HCT116 (cell line): ENCODE data around the gene DRD2. TPM values are rescaled to one million over a fixed set of nuclear protein-coding genes. Genes with fewer than 3 reads are reported as not detected.

Experiments used
- ATAC-seq: fragments of 200-7000 bp; cut with Tn5 transposase; 2 replicates; pipeline ENCODE4 v1.9.1; 2020; ENCODE audit warnings: mild to moderate bottlenecking, moderate library complexity
- BruUV-seq: library from RNA; stranded (reverse); fragments of 400-500 nt; replicated peaks from 2 replicates; lab custom pipeline; 2021; lab: Mats Ljungman, UMichigan
- CTCF ChIA-PET: fragments of 300-600 bp; sonication (Branson Sonifier 250); formaldehyde crosslinking; loops from one replicate; lab custom pipeline; 2021; ENCODE audit warnings: antibody characterized with exemption; lab: Charles Lee
- POLR2A ChIA-PET: fragments of 300-600, 350-600 bp; sonication (Branson Sonifier 250); formaldehyde crosslinking; loops from one replicate; lab custom pipeline; 2021; ENCODE audit warnings: antibody characterized with exemption; lab: Charles Lee
- RAD21 ChIA-PET, 2 experiments: fragments of 300-600 bp; sonication (Branson Sonifier 250); formaldehyde crosslinking; loops; one replicate each; lab custom pipeline; 2023; ENCODE audit warnings: low total read pairs in 2 of 2; ENCODE audit not compliant: uncharacterized antibody in 2 of 2, unreplicated experiment in 2 of 2, low non-redundant PET in 1 of 2; lab: Charles Lee
- DNase-seq: peaks from one replicate; pipeline ENCODE4 v3.0.0-alpha.2; 2010; ENCODE audit warnings: low read depth, low spot score
- H2AFZ ChIP-seq: fragments of 200-600 bp; shearing (Covaris generic), sonication (generic); 2 replicates; pipeline ENCODE4 v1.6.1; 2017; ENCODE audit warnings: low read depth, mixed run types, mixed read lengths, antibody characterized with exemption, low read length; ENCODE audit not compliant: poor library complexity, severe bottlenecking
- H3K27ac ChIP-seq: 2 replicates; pipeline ENCODE4 v1.5.1; 2012; ENCODE audit warnings: low read depth, low read length
- H3K27me3 ChIP-seq: fragments of 200-600 bp; sonication (generic); 2 replicates; pipeline ENCODE4 v1.6.1; 2016; ENCODE audit warnings: mixed run types, low read length, mixed read lengths; ENCODE audit not compliant: insufficient read depth
- H3K36me3 ChIP-seq, 2 experiments: fragments of 200-500 bp in 1 of 2; fragments of 200-600 bp in 1 of 2; sonication (Bioruptor generic) in 1 of 2; sonication (generic) in 1 of 2; 2 replicates each; pipeline versions ENCODE4 v1.5.1 to v1.6.1; 2014 to 2016; ENCODE audit warnings: low read length in 2 of 2, inconsistent platforms in 1 of 2, mixed read lengths in 1 of 2, mixed run types in 1 of 2; ENCODE audit not compliant: insufficient read depth in 2 of 2, control insufficient read depth in 1 of 2
- H3K4me1 ChIP-seq, 2 experiments: fragments of 200-600 bp in 1 of 2; sonication (generic) in 1 of 2; 2 replicates each; pipeline versions ENCODE4 v1.5.1 to v1.6.1; 2012 to 2017; ENCODE audit warnings: low read length in 2 of 2, inconsistent platforms in 1 of 2, mild to moderate bottlenecking in 1 of 2, mixed read lengths in 1 of 2, mixed run types in 1 of 2, moderate library complexity in 1 of 2; ENCODE audit not compliant: insufficient read depth in 2 of 2, control insufficient read depth in 1 of 2
- H3K4me2 ChIP-seq: fragments of 200-600 bp; sonication (generic); 2 replicates; pipeline ENCODE4 v1.6.1; 2017; ENCODE audit warnings: mixed run types, low read length, mixed read lengths
- H3K4me3 ChIP-seq, 2 experiments: fragments of 200-600 bp in 1 of 2; sonication (generic) in 1 of 2; replicated peaks in 1 of 2; 2 replicates each; pipeline ENCODE4 v1.5.1; 2011 to 2016; ENCODE audit warnings: low read length in 2 of 2, control low read depth in 1 of 2, low read depth in 1 of 2, mild to moderate bottlenecking in 1 of 2, mixed read lengths in 1 of 2, mixed run types in 1 of 2
- H3K79me2 ChIP-seq: fragments of 200-600 bp; sonication (generic); 2 replicates; pipeline ENCODE4 v1.6.1; 2017; ENCODE audit warnings: mild to moderate bottlenecking, mixed run types, low read length, moderate library complexity, mixed read lengths; ENCODE audit not compliant: insufficient read depth
- H3K9ac ChIP-seq: fragments of 200-600 bp; sonication (generic); 2 replicates; pipeline ENCODE4 v1.6.1; 2016; ENCODE audit warnings: low read length, mixed read lengths
- H3K9me2 ChIP-seq: fragments of 200-600 bp; sonication (generic), shearing (Covaris generic); 2 replicates; pipeline ENCODE4 v1.6.1; 2017; ENCODE audit warnings: mixed run types, mild to moderate bottlenecking, moderate library complexity; ENCODE audit not compliant: insufficient read depth
- H3K9me3 ChIP-seq, 2 experiments: fragments of 200-500 bp in 1 of 2; fragments of 200-600 bp in 1 of 2; sonication (Bioruptor generic) in 1 of 2; sonication (generic) in 1 of 2; 2 replicates each; pipeline ENCODE4 v1.6.1; 2014 to 2017; ENCODE audit warnings: low read length in 2 of 2, mixed read lengths in 2 of 2, inconsistent platforms in 1 of 2, low read depth in 1 of 2, mild to moderate bottlenecking in 1 of 2, mixed run types in 1 of 2, moderate library complexity in 1 of 2; ENCODE audit not compliant: control insufficient read depth in 1 of 2, insufficient read depth in 1 of 2
- H4K20me1 ChIP-seq: fragments of 200-600 bp; sonication (generic), shearing (Covaris generic); 2 replicates; pipeline ENCODE4 v1.6.1; 2017; ENCODE audit warnings: mixed run types, mild to moderate bottlenecking, moderate library complexity; ENCODE audit not compliant: insufficient read depth
- FOSL1 ChIP-seq: IDR thresholded peaks from 2 replicates; pipeline ENCODE4 v1.6.1; 2012; ENCODE audit warnings: low read depth
- JUND ChIP-seq: IDR thresholded peaks from 2 replicates; pipeline ENCODE4 v1.6.1; 2012
- RAD21 ChIP-seq: IDR thresholded peaks from 2 replicates; pipeline ENCODE4 v1.6.1; 2012; ENCODE audit warnings: low read depth, mild to moderate bottlenecking
- REST ChIP-seq: IDR thresholded peaks from 2 replicates; pipeline ENCODE4 v1.6.1; 2012; ENCODE audit warnings: low read depth
- SIN3A ChIP-seq: IDR thresholded peaks from 2 replicates; pipeline ENCODE4 v1.6.1; 2012; ENCODE audit warnings: low read depth
- SP1 ChIP-seq: IDR thresholded peaks from 2 replicates; pipeline ENCODE4 v1.6.1; 2012; ENCODE audit warnings: low read depth
- ZFX ChIP-seq: fragments of 450-650 bp; IDR thresholded peaks from 2 replicates; pipeline ENCODE4 v1.6.1; 2017
- ZNF274 ChIP-seq: fragments of 200-500 bp; sonication (Bioruptor generic); IDR thresholded peaks from 2 replicates; pipeline ENCODE4 v1.6.1; 2014; ENCODE audit warnings: mild to moderate bottlenecking, low read depth, low read length, inconsistent platforms
- intact Hi-C: fragments of 100-400 bp; cut with micrococcal nuclease; formaldehyde crosslinking; loops from 2 replicates; pipeline ENCODE4 v1.10.0; 2022
- total RNA-seq: library from RNA; stranded (reverse); gene quantifications from one replicate; pipeline ENCODE4 v1.2.1, GENCODE V29; 2021; ENCODE audit not compliant: unreplicated experiment

DRD2 gene
- total RNA-seq, 1 experiment from 2014 or later: not detected

- no peaks in the 10 kb centered on the region for H3K4me1 ChIP-seq
- ATAC-seq: no peak
- H4K20me1 ChIP-seq: no peaks in the 10 kb centered on the region
- BruUV-seq: no TSS peak
- H2AFZ ChIP-seq: no peak overlapping the region
- H3K9me2 ChIP-seq: no peaks in the 10 kb centered on the region
- intact Hi-C loops: no loop called here
- ChIA-PET RAD21 (no interaction called here), CTCF (no interaction called here), POLR2A (no interaction called here)
- no peak overlapping the region for H3K9ac ChIP-seq
- H3K36me3 ChIP-seq: no peaks in the 10 kb centered on the region
- no peak overlapping the region for H3K4me3 ChIP-seq
- no peak for DNase-seq
- no peak overlapping the region for H3K4me2 ChIP-seq
- no peak overlapping the region for H3K27ac ChIP-seq
- H3K79me2 ChIP-seq: no peaks in the 10 kb centered on the region
- no peaks in the 10 kb centered on the region for H3K9me3 ChIP-seq
- no peak for TF ChIP-seq SIN3A
- no peak for TF ChIP-seq ZNF274
- TF ChIP-seq RAD21: no peak
- no peak for TF ChIP-seq REST
- TF ChIP-seq JUND: no peak
- no peak for TF ChIP-seq ZFX
- no peak for TF ChIP-seq SP1
- TF ChIP-seq FOSL1: no peak
- peaks cover 15% of the 10 kb centered on the region for H3K27me3 ChIP-seq
Observed at GRCh38 chr11:113393501-113393985, 81.7 kb downstream of the DRD2 start.
